GDM1 (cell line): ENCODE results near the gene CDH15.
"Not testable (repeated sequence)": the region's sequence is repeated elsewhere in the genome, so short reads cannot be mapped to it uniquely, and the experiment has no call there.

Experiments used
- DNase-seq: peaks from one replicate; lab custom pipeline; 2025; lab: John Stamatoyannopoulos, UW

CDH15 gene

DNA sequence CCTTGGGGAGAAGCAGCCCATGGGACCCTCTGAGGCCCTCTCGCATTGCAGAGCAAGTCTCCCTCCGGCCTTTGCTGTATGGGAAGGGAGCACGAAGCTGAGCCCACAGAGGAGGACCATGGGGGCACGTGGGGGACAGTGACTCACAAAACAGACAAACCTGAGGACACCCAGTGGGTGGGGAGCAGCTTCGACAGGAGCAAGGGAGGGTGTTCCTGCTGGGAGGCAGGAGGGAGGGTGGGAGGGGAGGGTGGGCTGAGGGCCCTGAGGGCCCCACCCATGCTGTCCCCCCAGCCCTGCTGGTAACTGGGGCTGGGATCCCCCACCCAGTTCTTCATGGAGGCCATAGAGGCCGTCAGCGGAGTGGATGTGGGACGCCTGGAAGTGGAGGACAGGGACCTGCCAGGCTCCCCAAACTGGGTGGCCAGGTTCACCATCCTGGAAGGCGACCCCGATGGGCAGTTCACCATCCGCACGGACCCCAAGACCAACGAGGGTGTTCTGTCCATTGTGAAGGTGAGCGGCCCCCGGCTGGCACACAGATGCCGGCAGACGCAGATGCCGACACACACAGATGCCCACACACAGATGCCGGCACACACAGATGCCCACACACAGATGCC lies 16.3 kb downstream of the CDH15 start:
- DNase-seq = no peak

- DNase-seq = not testable (repeated sequence)
These were observed 17.2 kb downstream of the CDH15 start for GRCh38 chr16:89188471-89189357.

- no peak for DNase-seq
These were observed 17.9 kb downstream of the CDH15 start for GRCh38 chr16:89189358-89190025.

DNA sequence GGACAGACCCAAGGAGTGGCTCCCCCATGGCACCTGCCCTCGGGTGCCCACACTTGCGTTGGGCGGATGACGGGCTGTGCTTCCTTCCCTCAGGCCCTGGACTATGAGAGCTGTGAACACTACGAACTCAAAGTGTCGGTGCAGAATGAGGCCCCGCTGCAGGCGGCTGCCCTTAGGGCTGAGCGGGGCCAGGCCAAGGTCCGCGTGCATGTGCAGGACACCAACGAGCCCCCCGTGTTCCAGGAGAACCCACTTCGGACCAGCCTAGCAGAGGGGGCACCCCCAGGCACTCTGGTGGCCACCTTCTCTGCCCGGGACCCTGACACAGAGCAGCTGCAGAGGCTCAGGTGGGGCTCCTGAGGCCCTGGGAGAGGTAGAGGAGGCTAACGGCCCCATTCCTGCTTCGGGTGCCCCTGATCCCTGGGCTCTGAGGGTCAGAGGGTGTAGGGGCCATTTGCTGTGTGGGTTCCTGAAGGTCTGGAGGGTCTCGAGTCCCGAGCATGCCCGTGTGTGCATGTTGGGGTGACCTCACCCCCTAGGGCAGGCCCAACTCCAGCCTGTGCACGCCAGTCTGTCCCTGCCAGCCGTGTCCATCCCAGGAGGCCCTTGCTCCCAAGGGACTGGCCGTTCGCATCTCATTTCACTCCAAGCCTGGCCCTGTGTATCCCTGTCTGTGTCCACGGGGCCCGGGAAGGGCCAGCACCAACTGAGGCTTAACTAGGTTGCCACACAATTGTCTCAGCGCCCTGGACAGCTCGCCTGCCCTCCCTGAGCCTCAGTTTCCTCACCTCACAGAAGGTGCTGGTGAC lies 18.8 kb downstream of the CDH15 start:
- no peak for DNase-seq

GRCh38 chr16:89191033-89191900 lies 19.7 kb downstream of the CDH15 start:
- no peak for DNase-seq

DNA sequence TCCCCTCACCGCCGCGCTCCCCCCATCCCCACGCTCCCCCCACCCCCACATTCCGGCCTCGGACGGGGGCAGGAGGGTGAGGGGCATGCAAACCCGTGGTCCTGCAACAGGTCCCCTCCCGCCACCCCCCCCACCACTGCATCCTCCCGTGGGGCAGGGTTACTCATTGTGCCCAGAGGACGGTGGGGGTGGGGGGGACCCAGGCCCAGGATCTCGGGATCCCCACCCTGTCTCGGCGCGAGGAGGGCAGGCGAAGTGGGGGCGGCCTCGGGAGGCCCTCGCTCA lies 20.3 kb downstream of the CDH15 start:
- DNase-seq = no peak

- peak; percentile 92 for DNase-seq
These were observed 20.8 kb downstream of the CDH15 start for GRCh38 chr16:89192186-89192955.

- peak; percentile 79 for DNase-seq
These were observed 21.5 kb downstream of the CDH15 start for GRCh38 chr16:89192956-89193575.

DNA sequence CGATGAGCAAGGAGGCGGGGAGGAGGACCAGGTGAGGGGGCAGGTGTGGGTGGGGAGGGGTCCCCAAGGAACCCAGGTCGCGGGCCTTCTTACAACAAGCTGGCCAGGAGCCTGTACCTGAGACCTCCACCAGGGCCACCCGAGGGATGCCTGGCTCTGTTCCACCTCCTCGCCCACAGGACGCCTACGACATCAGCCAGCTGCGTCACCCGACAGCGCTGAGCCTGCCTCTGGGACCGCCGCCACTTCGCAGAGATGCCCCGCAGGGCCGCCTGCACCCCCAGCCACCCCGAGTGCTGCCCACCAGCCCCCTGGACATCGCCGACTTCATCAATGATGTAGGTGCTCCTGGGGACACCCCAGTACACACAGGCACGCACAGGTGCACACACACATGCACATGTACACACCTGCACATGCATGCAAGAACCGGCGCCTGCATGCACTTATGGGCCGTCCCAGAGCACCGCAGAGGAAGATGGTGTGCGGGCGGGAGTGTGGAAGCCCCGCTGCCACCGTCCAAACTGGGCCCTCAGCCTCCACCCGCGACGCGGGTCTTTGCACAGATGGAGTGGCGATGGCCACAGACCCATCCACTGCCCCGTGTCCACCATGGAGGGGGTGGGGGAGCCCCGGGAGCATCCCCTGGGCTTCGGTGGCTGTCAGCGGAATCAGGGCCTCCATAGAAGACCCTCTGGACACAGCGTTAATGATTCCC lies 22.2 kb downstream of the CDH15 start:
- DNase-seq = no peak

DNA sequence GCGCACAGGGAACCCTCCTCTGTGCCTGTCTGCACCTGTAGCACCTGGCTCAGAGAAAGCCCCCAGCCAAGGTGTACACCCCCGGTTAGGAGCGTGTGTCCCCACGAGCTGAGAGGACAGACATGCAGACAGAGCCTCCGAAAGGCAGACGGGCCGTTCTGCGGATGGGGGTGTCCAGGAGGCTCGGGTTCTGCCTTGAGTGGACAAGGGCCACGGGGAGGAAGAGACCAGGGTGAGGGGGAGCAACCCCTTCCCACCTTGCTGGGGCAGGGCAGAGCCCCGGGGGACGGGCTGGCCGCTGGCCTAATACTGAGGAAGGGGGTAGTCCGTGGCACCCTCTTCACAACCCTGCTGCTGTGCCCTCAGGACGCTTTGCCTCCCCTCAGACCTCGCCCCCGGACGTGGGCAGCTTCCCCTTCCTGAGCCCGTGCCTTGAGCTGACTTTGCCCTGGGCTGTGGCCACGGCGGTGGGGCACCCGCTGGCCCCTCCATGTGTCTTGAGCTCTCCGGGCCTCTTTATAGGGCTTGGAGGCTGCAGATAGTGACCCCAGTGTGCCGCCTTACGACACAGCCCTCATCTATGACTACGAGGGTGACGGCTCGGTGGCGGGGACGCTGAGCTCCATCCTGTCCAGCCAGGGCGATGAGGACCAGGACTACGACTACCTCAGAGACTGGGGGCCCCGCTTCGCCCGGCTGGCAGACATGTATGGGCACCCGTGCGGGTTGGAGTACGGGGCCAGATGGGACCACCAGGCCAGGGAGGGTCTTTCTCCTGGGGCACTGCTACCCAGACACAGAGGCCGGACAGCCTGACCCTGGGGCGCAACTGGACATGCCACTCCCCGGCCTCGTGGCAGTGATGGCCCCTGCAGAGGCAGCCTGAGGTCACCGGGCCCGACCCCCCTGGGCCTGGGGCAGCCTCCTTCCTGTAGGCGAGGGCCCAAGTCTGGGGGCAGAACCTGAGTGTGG lies 23.1 kb downstream of the CDH15 start:
- no peak for DNase-seq

GRCh38 chr16:89195521-89196171 lies 24.1 kb downstream of the CDH15 start:
- DNase-seq = no peak

GRCh38 chr16:89197033-89197632 lies 25.6 kb downstream of the CDH15 start:
- DNase-seq = no peak

- no peak for DNase-seq
These were observed 26.3 kb downstream of the CDH15 start for GRCh38 chr16:89197633-89198416.

- DNase-seq = no peak
These were observed 27.1 kb downstream of the CDH15 start for GRCh38 chr16:89198417-89199240.
